Body of pancreas (tissue), 4 donors: ENCODE measurements around the gene DNAH3.

Experiments used
- CTCF ChIP-seq, 7 experiments: fragments of 450-650 bp in 4 of 7; fragments of 200-600 bp in 3 of 7; sonication (generic) in 3 of 7; IDR thresholded peaks; one replicate each; pipeline ENCODE4 v1.5.1; 2016 to 2019; ENCODE audit warnings: antibody characterized with exemption in 7 of 7
- POLR2A ChIP-seq, 3 donors: fragments of 450-650 bp; IDR thresholded peaks; one replicate each; pipeline ENCODE4 v1.6.1; 2016; ENCODE audit warnings: antibody characterized with exemption in 3 of 3, mild to moderate bottlenecking in 2 of 3

- TF ChIP-seq POLR2A (IDR thresholded peaks at IDR 0.05) = no peak
- TF ChIP-seq CTCF (IDR thresholded peaks at IDR 0.05) = no peak
These were observed 224.9 kb downstream of the DNAH3 start for GRCh38 chr16:20925751-20926150.
